H9 (cell line): Measurements from ENCODE around the gene ST6GALNAC6. TPM values are rescaled to one million over a fixed set of nuclear protein-coding genes. Genes with fewer than 3 reads are reported as not detected.
A peak's percentile ranks its signal among the peaks of the same experiment; 100 is the strongest.

ENCODE experiments used
- DNase-seq: peaks from one replicate; pipeline ENCODE4 v3.0.0-alpha.2; 2017
- H2AFZ ChIP-seq: one replicate; pipeline ENCODE4 v1.6.1; 2013; ENCODE audit warnings: mild to moderate bottlenecking, low read length, control low read depth, moderate library complexity
- H2AK5ac ChIP-seq: 2 replicates; pipeline ENCODE4 v1.6.1; 2013; ENCODE audit warnings: low read length, control low read depth, mixed read lengths; ENCODE audit not compliant: insufficient read length
- H2BK120ac ChIP-seq: one replicate; pipeline ENCODE4 v1.6.1; 2013; ENCODE audit warnings: low read depth, mild to moderate bottlenecking, low read length, control low read depth, inconsistent platforms; ENCODE audit not compliant: poor library complexity, severe bottlenecking
- H2BK12ac ChIP-seq: 2 replicates; pipeline ENCODE4 v1.6.1; 2013; ENCODE audit warnings: low read length, control low read depth, mixed read lengths, low read depth; ENCODE audit not compliant: insufficient read length
- H2BK15ac ChIP-seq: 2 replicates; pipeline ENCODE4 v1.6.1; 2013; ENCODE audit warnings: low read depth, low read length, control low read depth
- H2BK20ac ChIP-seq: one replicate; pipeline ENCODE4 v1.6.1; 2013; ENCODE audit warnings: low read depth, mild to moderate bottlenecking, low read length, control low read depth, inconsistent platforms; ENCODE audit not compliant: poor library complexity, severe bottlenecking
- H2BK5ac ChIP-seq: 2 replicates; pipeline ENCODE4 v1.6.1; 2013; ENCODE audit warnings: low read length, control low read depth, mixed read lengths; ENCODE audit not compliant: insufficient read length
- H3K14ac ChIP-seq: 2 replicates; pipeline ENCODE4 v1.6.1; 2013; ENCODE audit warnings: low read length, control low read depth; ENCODE audit not compliant: insufficient read depth
- H3K18ac ChIP-seq: 2 replicates; pipeline ENCODE4 v1.6.1; 2013; ENCODE audit warnings: low read depth, mild to moderate bottlenecking, mixed read lengths, low read length, control low read depth; ENCODE audit not compliant: insufficient read length
- H3K23ac ChIP-seq: 2 replicates; pipeline ENCODE4 v1.6.1; 2013; ENCODE audit warnings: low read length, control low read depth, mixed read lengths, low read depth; ENCODE audit not compliant: insufficient read length
- H3K23me2 ChIP-seq: 2 replicates; pipeline ENCODE4 v1.6.1; 2013; ENCODE audit warnings: low read depth, mild to moderate bottlenecking, mixed read lengths, low read length, control low read depth; ENCODE audit not compliant: insufficient read length, poor library complexity, severe bottlenecking
- H3K27ac ChIP-seq: 2 replicates; pipeline ENCODE4 v1.5.1; 2013; ENCODE audit warnings: low read length, control low read depth, mixed read lengths, low read depth; ENCODE audit not compliant: insufficient read length
- H3K27me3 ChIP-seq: 2 replicates; pipeline ENCODE4 v1.6.1; 2013; ENCODE audit warnings: low read length, control low read depth, inconsistent platforms; ENCODE audit not compliant: insufficient read depth
- H3K4ac ChIP-seq: 2 replicates; pipeline ENCODE4 v1.6.1; 2013; ENCODE audit warnings: low read depth, mild to moderate bottlenecking, control low read depth, inconsistent platforms, low read length, moderate library complexity
- H3K4me1 ChIP-seq: 2 replicates; pipeline ENCODE4 v1.6.1; 2013; ENCODE audit warnings: low read length, control low read depth, inconsistent platforms; ENCODE audit not compliant: insufficient read depth
- H3K4me2 ChIP-seq: 2 replicates; pipeline ENCODE4 v1.6.1; 2013; ENCODE audit warnings: low read length, control low read depth, mixed read lengths; ENCODE audit not compliant: insufficient read length, insufficient read depth
- H3K56ac ChIP-seq: 2 replicates; pipeline ENCODE4 v1.6.1; 2013; ENCODE audit warnings: low read depth, mild to moderate bottlenecking, mixed read lengths, low read length, control low read depth; ENCODE audit not compliant: insufficient read length
- H3K79me1 ChIP-seq: 2 replicates; pipeline ENCODE4 v1.6.1; 2013; ENCODE audit warnings: low read depth, mild to moderate bottlenecking, moderate library complexity, low read length, control low read depth, inconsistent platforms; ENCODE audit not compliant: insufficient read depth, poor library complexity, severe bottlenecking
- H3K79me2 ChIP-seq: 2 replicates; pipeline ENCODE4 v1.6.1; 2013; ENCODE audit warnings: low read length, control low read depth, inconsistent platforms; ENCODE audit not compliant: insufficient read depth
- H3K9ac ChIP-seq: 2 replicates; pipeline ENCODE4 v1.6.1; 2013; ENCODE audit warnings: low read length, control low read depth, mixed read lengths; ENCODE audit not compliant: insufficient read length; ENCODE audit errors: extremely low read depth
- H3K9me3 ChIP-seq: one replicate; pipeline ENCODE4 v1.6.1; 2013; ENCODE audit warnings: low read depth, low read length, inconsistent platforms; ENCODE audit not compliant: control insufficient read depth
- H3T11ph ChIP-seq: one replicate; pipeline ENCODE4 v1.6.1; 2013; ENCODE audit warnings: mild to moderate bottlenecking, low read length, control low read depth, inconsistent platforms
- H4K20me1 ChIP-seq: one replicate; pipeline ENCODE4 v1.6.1; 2013; ENCODE audit not compliant: control insufficient read depth, insufficient read length, insufficient read depth
- H4K5ac ChIP-seq: 2 replicates; pipeline ENCODE4 v1.6.1; 2013; ENCODE audit warnings: low read depth, mild to moderate bottlenecking, mixed read lengths, low read length, control low read depth; ENCODE audit not compliant: insufficient read length
- H4K8ac ChIP-seq: replicated peaks from 2 replicates; pipeline ENCODE4 v1.6.1; 2013; ENCODE audit warnings: low read length, control low read depth, mixed read lengths, low read depth; ENCODE audit not compliant: insufficient read length
- H4K91ac ChIP-seq: 2 replicates; pipeline ENCODE4 v1.6.1; 2013; ENCODE audit warnings: low read depth, mild to moderate bottlenecking, moderate library complexity, mixed read lengths, low read length, control low read depth; ENCODE audit not compliant: insufficient read length
- H3K27ac Mint-ChIP-seq, 3 experiments: 2 replicates in 2 of 3; 3 replicates in 1 of 3; pipeline ENCODE4 v1.8.0; 2020 to 2021; ENCODE audit warnings: mixed read lengths in 3 of 3, mild to moderate bottlenecking in 1 of 3, moderate library complexity in 1 of 3
- H3K27me3 Mint-ChIP-seq: 2 replicates; pipeline ENCODE4 v1.8.0; 2021; ENCODE audit warnings: low read depth, mild to moderate bottlenecking, moderate library complexity, mixed read lengths
- H3K36me3 Mint-ChIP-seq, 3 experiments: 2 replicates in 2 of 3; 3 replicates in 1 of 3; pipeline ENCODE4 v1.8.0; 2020 to 2021; ENCODE audit warnings: low read depth in 3 of 3, mixed read lengths in 3 of 3; ENCODE audit not compliant: insufficient read depth in 1 of 3
- H3K4me1 Mint-ChIP-seq, 2 experiments: 2 replicates each; pipeline ENCODE4 v1.8.0; 2020; ENCODE audit warnings: mixed read lengths in 2 of 2
- H3K4me3 Mint-ChIP-seq, 2 experiments: 2 replicates in 1 of 2; 3 replicates in 1 of 2; pipeline ENCODE4 v1.8.0; 2020 to 2021; ENCODE audit warnings: mild to moderate bottlenecking in 2 of 2, mixed read lengths in 2 of 2, moderate library complexity in 1 of 2
- H3K9me3 Mint-ChIP-seq, 2 experiments: 2 replicates in 1 of 2; 3 replicates in 1 of 2; pipeline ENCODE4 v1.8.0; 2020; ENCODE audit warnings: mild to moderate bottlenecking in 2 of 2, mixed read lengths in 2 of 2, moderate library complexity in 1 of 2
- CTCF ChIP-seq: fragments of 200-600 bp; sonication (generic); conservative IDR thresholded peaks from 3 replicates; pipeline ENCODE4 v1.8.0; 2021; ENCODE audit warnings: antibody characterized with exemption, mild to moderate bottlenecking
- WGBS: extraction: QIAGEN DNeasy Blood & Tissue Kit; methylation state at CpG from one replicate; pipeline ENCODE4 v1.1.7; 2013; ENCODE audit warnings: missing lambda C conversion rate, low lambda C conversion rate, mixed read lengths; ENCODE audit not compliant: insufficient read length; ENCODE audit errors: extremely low coverage; 5-methylcytosine and 5-hydroxymethylcytosine counted together
- total RNA-seq: library from RNA; stranded (reverse); gene quantifications from 2 replicates; pipeline ENCODE4 v1.2.1, GENCODE V29; 2021

ST6GALNAC6 gene
- total RNA-seq, 1 experiment from 2014 or later: 29.8 TPM

DNA sequence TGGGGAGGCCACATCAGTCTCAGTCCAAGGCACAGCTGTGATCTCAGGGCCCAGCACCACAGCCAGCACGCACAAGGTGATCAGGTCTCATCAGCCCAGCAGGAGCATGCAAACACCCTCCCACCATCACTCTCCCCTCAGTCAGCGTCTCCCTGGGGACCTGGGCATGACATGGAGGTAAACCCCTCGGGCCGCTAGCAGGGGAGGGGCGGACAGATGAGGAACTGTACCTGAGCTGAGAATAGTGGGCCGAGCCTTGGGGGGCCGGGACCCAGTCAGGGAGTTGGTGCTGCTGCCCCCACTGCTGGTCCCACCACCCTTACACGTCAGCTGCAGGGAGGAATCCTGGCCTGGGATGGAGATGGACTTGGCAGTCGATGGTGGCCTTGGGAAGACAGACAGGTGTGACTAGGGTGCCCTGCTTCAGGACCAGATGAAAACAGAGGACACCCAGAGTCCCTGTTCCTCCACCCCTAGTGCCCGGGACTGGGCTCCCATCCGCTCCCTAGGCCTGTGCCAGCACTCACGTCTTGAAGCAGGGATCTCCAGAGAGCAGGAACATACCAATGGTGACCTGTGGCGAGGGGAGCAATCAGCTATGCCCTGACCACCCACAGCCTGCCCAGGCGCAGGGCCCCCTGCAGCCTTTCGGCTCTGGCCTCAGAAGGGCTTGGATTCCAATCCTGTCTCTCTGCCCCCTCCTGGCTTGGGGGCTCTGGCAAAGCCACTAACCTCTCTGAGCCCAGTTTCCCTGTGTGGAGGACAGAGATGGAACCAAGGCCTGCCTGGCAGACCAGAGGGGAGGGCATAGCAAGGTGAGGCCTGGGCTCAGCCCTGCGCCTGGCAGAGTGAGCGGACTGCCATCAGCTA is 48.7 kb upstream of the ST6GALNAC6 start:
- Histone ChIP-seq H2BK15ac (no peak overlapping the region), H3K9ac (no peak overlapping the region), H3K14ac (no peak overlapping the region), H2BK5ac (no peak overlapping the region), H2BK20ac (no peak overlapping the region), H3K79me2 (no peaks in the 10 kb centered on the region), H3K9me3 (no peaks in the 10 kb centered on the region), H2BK12ac (no peak overlapping the region), H3K23me2 (no peaks in the 10 kb centered on the region), H3K23ac (no peak overlapping the region), H3K4me1 (no peaks in the 10 kb centered on the region), H2BK120ac (no peak overlapping the region), H3T11ph (no peak overlapping the region), H4K91ac (no peak overlapping the region), H4K5ac (no peak overlapping the region), H4K20me1 (no peaks in the 10 kb centered on the region), H3K27ac (no peak overlapping the region), H3K27me3 (no peaks in the 10 kb centered on the region), H3K4me2 (no peak overlapping the region), H2AK5ac (no peak overlapping the region), H4K8ac (no peak overlapping the region), H3K79me1 (no peaks in the 10 kb centered on the region), H3K4ac (no peak overlapping the region), H3K56ac (no peak overlapping the region), H3K18ac (no peak overlapping the region), H2AFZ (no peak overlapping the region)
- H3K9me3 Mint-ChIP-seq: no peaks in the 10 kb centered on the region
- peak overlapping the region; percentile 13 to 79 (median 62); a peak in 4 of 7 replicates for H3K27ac Mint-ChIP-seq
- peaks cover 6 to 16% of the 10 kb centered on the region in 2 experiments for H3K4me1 Mint-ChIP-seq
- no CpG with 5 or more reads among the region's 17 CpGs for WGBS
- H3K36me3 Mint-ChIP-seq: peaks cover 9 to 43% (median 31%) of the 10 kb centered on the region in 3 experiments
- no peak overlapping the region; a peak in 1 of 5 replicates for H3K4me3 Mint-ChIP-seq
- DNase-seq: no peak
- H3K27me3 Mint-ChIP-seq: no peaks in the 10 kb centered on the region
- TF ChIP-seq CTCF: no peak
